RKO (cell line): Measurements from ENCODE around the gene LRFN2.

ENCODE experiments used
- DNase-seq: peaks from one replicate; pipeline ENCODE4 v3.0.0-alpha.2; 2016; ENCODE audit warnings: low spot score

The LRFN2 gene

GRCh38 chr6:40400738-40401137, 186.4 kb downstream of the LRFN2 start:
- no peak for DNase-seq

DNA sequence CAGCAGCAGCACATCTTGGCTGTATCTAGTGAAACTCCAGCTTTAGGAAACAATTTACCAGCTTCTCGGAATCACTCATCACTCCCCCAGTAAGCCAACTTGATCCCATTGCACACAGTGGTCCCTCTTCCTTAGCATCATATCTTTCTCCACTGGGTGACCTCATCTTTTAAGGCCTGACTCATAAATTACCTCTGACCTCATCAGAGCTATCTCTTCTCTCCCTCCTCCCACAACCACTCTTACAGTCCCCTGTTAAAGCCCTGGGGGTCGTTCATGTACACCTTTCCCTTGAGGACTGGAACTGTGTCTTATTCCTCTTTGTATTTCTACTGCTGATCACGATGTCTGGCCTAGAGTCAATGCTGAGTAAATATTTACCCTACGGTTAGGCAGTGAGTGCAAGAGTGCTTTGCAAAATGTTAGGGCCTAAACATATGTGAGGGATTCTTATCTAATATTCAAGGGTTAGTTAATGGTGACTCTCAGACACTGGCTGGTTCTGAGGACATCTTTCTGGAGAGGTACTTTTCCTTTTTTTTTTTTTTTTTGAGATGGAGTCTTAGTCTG, 187.2 kb downstream of the LRFN2 start:
- DNase-seq: no peak

- no peak for DNase-seq
Measured at GRCh38 chr6:40398810-40399477, 188.2 kb downstream of the LRFN2 start.

DNA sequence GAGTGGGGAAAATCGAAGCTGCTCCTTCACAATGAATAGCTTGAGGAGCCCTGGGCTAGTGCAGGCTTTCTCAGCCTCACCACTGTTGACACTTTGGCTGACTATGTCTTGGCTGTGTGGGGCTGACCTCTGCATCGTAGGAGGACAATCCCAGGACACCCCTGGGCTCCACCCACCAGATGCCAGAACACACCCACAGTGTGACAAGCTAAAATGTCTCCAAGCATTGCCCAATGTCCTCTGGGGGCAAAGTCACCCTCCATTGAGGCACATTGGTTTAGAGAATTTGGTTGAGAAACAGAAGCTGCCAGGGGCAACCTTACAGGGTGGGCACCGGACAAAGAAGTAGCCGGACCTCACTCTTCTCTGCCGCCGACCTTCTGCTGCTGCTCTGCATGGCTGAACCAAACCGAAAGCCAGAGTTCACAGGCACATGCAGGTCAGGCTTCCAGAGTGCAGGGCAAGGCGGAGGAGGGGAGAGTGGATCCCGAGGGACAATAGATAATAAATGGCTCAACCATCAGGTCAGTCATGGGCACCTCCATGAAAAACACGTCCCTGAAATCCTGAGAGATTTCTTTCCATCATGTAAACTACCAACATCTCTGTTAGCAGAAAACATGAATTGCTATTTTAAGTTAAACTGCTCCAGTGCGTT, 189.0 kb downstream of the LRFN2 start:
- no peak for DNase-seq

GRCh38 chr6:40397287-40398033, 189.7 kb downstream of the LRFN2 start:
- DNase-seq: no peak

DNA sequence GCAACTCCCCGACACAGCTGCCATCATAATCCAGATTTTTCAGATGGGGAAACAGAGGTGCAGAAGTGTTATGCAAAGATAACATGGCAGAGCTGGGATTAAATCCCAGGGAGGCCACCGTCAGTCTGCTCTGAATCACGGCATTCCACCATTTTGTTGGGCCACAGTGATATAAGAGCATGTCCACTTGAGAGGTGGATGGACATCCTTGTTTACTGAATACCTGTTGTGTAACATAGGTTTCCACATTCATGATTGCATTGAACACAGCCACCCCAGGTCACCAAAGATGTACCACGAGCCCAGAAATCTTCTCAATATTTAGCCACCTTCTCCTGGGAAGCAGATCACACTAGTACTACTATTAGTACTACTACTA, 191.5 kb downstream of the LRFN2 start:
- DNase-seq: no peak

DNA sequence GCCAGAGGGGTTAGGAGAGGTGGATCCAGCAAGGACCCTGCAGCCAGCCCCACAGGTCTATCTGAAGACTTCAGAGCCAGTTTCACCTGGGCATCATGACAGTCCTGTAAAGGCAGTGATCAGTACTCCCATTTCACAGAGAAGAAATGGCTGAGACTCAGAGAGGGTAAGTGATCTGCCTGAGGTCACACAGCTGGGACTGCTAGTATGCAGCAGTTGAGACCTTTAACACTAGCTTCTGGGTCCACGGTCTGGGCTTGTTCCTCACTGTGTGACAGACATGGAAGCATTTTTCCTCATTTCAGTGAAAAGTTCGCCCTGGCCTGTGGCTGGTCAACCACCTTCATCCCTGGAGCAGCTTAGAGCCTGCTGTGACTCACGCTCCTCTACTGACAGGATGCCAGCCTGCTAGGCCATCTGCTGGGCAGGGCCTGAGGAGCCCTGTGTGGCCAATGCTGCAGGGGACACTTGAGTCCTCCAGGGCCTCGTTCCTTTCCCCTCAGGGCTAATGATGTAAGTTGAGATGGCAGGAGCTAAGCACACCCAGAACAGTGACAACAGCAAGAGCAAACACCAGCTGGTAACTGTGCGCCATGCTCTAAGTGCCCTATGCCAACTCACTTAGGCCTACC, 192.0 kb downstream of the LRFN2 start:
- no peak for DNase-seq

DNA sequence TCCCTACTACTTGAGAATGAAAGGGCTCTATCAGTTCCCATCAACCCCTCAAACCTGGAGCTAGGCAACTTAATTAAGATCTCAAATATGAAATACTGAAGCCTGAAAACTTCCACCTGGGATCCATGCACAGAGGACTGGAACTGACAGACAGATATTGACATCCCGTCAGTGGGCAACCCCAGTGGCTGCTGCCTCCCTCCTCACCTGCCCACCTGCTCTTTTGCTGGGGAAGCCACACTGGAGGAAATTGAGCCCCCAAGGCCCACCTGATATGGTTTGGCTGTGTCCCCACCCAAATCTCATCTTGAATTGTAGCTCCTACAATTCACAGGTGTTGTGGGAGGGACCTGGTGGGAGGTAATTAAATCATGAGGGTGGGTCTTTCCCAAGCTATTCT, 192.8 kb downstream of the LRFN2 start:
- no peak for DNase-seq

DNA sequence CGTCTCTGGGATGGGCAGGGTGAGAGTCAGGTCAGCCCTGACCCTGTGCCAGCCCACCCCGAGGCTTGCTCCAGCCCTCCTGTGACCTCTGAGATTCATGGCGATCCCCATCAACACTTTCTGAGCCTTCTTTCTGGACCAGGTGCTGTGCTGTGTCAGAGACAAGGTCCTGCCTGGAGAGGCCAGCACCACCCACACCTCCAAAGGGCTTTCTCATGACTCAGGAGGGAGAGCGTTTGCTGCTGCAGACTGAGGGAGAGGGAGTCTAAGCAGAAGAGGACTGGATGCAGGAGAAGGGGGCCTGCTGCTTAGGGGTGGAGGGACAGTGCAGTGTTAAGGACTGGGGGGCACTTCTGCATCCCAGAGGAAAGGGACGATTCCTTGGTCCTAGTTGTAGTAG, 193.5 kb downstream of the LRFN2 start:
- DNase-seq: no peak

DNA sequence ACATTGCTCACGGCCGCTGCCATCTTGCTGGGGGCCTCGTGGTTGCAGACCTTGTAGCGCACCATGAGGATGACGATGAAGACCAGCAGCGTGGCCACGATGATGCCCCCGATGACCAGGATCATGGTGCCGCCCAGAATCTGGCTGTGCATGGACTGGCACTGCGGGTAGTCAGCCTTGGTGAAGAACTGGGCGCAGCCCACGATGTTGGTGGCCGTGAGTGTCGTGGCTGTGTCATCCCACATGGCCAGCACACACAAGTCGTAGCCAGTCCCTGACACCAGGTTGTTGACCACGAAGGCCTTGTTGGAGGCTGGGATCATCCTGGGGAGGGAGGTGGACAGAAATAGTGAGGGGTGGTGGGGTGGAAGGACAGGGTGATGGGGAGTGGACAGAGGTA, 194.6 kb downstream of the LRFN2 start:
- DNase-seq: no peak

DNA sequence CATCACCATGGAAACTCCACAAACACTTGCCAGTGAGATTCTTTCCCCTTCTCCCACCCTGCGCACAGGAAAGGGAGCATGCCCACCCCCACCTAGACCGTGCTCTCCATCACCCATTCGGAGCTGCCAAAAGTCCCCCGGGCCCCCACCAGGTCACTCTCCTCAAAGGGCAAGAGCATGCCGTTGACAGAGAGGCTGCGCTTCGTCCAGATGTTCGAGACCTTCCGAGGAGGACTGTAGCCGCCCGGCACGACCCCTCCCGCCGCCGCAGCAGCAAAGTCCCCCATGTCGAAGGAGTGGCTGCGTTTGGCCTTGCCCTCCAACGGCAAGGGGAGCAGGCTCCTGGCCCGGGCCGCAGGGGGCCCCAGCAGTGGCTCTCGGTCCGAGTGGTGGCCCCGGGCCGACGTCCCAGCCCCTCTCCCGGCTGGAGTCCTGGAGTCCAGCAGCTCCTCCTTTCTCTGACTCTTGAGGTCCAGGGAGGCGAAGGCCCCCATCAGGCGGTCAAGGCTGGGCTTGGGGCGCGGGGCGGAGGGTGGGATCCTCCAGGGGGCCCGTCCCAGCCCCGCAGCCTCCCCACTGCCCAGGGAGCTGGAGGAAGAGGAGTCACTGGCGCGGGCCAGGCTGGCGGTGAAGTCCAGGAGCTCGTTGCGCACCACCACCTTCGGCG, 195.2 kb downstream of the LRFN2 start:
- DNase-seq: no peak

- DNase-seq: no peak
Measured at GRCh38 chr6:40391086-40391485, 196.1 kb downstream of the LRFN2 start.

GRCh38 chr6:40390144-40390800, 196.9 kb downstream of the LRFN2 start:
- no peak for DNase-seq

DNA sequence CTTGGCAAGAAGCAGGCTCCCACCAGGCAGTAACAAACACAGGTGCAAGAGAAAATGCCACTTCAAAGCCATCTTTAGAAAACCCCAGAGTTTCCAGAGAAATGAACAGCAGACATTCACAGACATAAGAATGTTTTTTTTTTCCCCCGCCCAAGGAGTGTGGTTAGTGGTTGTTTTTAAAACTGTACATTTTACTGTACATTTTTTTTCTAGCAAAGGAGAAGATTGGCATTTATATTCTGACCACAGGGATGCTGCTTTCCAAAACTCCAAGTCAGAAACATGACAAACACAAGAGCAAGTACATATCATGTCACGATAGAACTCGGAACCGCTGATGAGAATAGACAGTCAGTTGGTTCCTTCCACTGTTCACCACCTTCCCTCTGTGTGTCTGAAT, 197.9 kb downstream of the LRFN2 start:
- DNase-seq: no peak

GRCh38 chr6:40387871-40388264, 199.3 kb downstream of the LRFN2 start:
- DNase-seq: no peak

DNA sequence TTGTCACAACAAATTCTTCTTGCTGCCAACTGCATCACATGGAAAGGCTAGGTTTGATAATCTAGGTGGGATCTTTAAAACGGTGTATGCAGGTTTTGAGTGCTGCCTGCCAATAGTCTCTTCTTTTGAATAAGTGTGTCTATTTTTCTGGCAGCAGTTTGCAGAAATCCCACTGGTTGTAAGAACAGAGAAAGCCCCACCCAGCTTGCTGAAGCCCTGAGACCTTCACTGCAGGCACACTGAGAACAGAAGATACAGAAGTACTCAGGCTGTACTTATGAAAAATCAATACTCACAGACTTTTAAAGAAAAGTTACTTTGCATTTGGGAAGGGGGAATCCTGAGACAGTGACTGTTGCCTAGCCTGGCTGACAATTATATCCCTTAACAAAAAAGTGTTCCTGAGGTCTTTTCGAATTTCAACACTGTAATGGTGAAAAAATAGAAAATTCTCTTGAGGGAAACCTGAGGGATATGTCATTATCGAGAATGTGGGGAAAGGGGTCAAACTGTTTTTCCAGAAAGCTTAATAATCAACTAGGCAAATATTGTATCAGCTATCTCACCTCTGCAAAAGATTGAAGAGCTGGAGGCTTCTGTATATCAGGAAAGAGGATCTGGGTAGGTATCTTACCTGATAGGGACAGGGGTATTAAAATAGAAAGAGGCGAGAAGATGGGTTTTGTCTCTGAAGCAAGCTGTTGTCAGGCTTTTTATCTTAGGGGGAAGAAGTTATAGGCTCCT, 199.9 kb downstream of the LRFN2 start:
- no peak for DNase-seq

- no peak for DNase-seq
Measured at GRCh38 chr6:40386200-40386599, 201.0 kb downstream of the LRFN2 start.

- DNase-seq: no peak
Measured at GRCh38 chr6:40383348-40384115, 203.6 kb downstream of the LRFN2 start.

- DNase-seq: no peak
Measured at GRCh38 chr6:40380271-40380670, 206.9 kb downstream of the LRFN2 start.

DNA sequence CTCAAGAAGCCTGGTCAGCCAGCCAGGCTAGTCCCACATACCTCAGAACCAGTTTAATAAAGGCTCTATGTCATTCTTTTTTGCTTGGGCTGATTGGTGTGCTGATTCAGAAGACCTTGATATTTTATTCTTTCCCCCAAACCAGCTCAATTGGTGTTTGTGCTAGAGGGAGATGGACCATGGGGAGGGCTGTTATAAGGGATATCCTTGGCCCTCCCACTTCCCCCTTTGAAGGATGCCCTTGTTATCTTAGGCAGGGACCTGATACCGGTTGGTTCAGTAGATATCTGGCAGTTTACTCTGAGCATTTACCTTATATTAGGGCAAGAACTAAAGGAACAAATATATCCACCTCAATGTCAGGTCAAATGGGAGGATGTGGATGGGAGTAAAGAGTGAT, 207.4 kb downstream of the LRFN2 start:
- DNase-seq: no peak
